ENCODE results near the gene GUSB. TPM values are rescaled to one million over a fixed set of nuclear protein-coding genes. Genes with fewer than 3 reads are reported as not detected.

The GUSB gene
- total and polyA plus RNA-seq, 2 of the 4 experiments (the other 2 are of a cell fraction) = 12.9 to 47.7 TPM

DNA sequence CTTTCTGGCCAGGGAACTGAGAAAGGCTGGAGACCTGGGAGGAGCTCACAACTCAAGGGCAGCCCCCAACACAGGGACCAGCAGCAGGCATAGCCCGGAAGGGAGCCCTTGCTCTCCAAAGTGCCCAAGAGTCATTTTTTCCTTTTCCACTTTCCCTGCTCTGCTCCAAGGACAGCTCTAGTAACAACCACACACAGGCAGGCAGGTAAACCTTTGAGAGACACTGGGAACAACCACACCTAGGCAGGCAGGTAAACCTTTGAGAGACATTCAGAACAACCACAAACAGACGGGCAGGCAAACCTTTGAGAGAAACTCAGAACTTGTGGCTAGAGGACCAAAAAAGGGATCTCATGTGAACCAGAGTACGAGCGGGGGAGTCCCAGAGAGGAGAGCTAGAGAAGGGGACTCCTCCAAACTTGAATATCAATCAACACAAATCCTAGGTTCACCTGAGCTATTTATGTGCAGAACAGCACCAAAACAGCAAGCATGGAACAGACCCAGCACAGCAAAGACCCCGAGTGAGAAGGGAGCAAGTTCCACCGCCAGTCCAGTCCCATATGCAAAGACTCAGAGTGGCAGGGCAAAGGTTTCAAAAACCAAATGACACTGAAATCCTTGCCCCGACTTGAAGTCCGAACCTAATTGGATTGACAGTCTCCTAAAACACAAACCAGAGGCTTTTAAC, 33.6 kb upstream of the GUSB start:
- BruUV-seq (replicated peaks) = no TSS peak
- in situ Hi-C loops (cut with MboI; ENCODE audit: low sequenced_read_pairs) = no loop called here

More for the DNA sequence above, 33.6 kb upstream of the GUSB start:
- no peak for ATAC-seq (ENCODE audit: low read depth)
- Histone ChIP-seq H3K36me3 (ENCODE audit: control insufficient read depth, insufficient read depth, low read length) (no peaks in the 10 kb centered on the region), H4K91ac (ENCODE audit: insufficient read depth, low read depth, low read length) (no peak overlapping the region), H2BK120ac (ENCODE audit: low read depth, low read length) (no peak overlapping the region), H3K4me1 (ENCODE audit: control insufficient read depth, insufficient read depth, low read length) (0 out of 2 replicates have a peak, but pooled peaks cover 4% of the 10 kb centered on the region), H3K9me1 (ENCODE audit: insufficient read depth, low read length) (no peaks in the 10 kb centered on the region), H3K4me2 (ENCODE audit: low read depth, low read length) (no peak overlapping the region), H3K9me3 (ENCODE audit: control insufficient read depth, insufficient read depth, low read length) (no peaks in the 10 kb centered on the region), H4K5ac (ENCODE audit: low read depth, low read length) (no peak overlapping the region), H3K27ac (ENCODE audit: insufficient read depth, low read length) (no peak overlapping the region), H4K8ac (ENCODE audit: low read depth in 2 of 2, low read length in 2 of 2) (no peak overlapping the region), H3K9ac (ENCODE audit: low read depth, low read length) (no peak overlapping the region), H3K27me3 (ENCODE audit: control insufficient read depth, insufficient read depth, low read length) (no peaks in the 10 kb centered on the region), H3K79me1 (ENCODE audit: low read depth in 1 of 2, low read length in 2 of 2) (no peaks in the 10 kb centered on the region), H2AK5ac (ENCODE audit: low read depth, low read length) (no peak overlapping the region), H3K14ac (replicated peaks; ENCODE audit: low read depth, low read length) (no peak overlapping the region), H2BK15ac (ENCODE audit: low read depth, low read length) (no peak overlapping the region), H3K18ac (ENCODE audit: low read depth, low read length) (no peak overlapping the region), H3K4me3 (ENCODE audit: insufficient read depth, low read depth, low read length) (no peak overlapping the region), H3K4ac (ENCODE audit: low read depth, low read length) (no peak overlapping the region), H3K23ac (ENCODE audit: low read depth, low read length) (no peak overlapping the region), H2AFZ (replicated peaks; ENCODE audit: low read length, poor library complexity) (no peak overlapping the region), H3K56ac (ENCODE audit: extremely low read depth, insufficient read depth, low read length) (no peak overlapping the region), H4K20me1 (ENCODE audit: insufficient read depth, low read length) (no peaks in the 10 kb centered on the region), H2BK5ac (ENCODE audit: low read depth, low read length, poor library complexity, severe bottlenecking) (no peak overlapping the region), H2AK9ac (replicated peaks; ENCODE audit: low read depth, low read length, poor library complexity) (no peak overlapping the region), H2BK20ac (ENCODE audit: low read depth, low read length) (no peak overlapping the region)
- WGBS, 2 experiments (ENCODE audit: extremely low coverage in 2 of 2, insufficient read length in 1 of 2) = 83% methylated on average over 3 of the region's 8 CpGs; no CpG with 5 or more reads in 1 of the 2 experiments
- intact Hi-C loops (cut with micrococcal nuclease) = no loop called here
- ChIA-PET POLR2A (ENCODE audit: unreplicated experiment) (no interaction called here), CTCF (no interaction called here)
- no peak for DNase-seq
- dilution Hi-C loops (cut with HindIII; ENCODE audit: low sequenced_read_pairs, unreplicated experiment) = no loop called here
- no peak for TF ChIP-seq CHD1 (IDR thresholded peaks at IDR 0.05; ENCODE audit: low read depth, low read length)
- no peak for TF ChIP-seq RFX5 (IDR thresholded peaks at IDR 0.05; ENCODE audit: low read depth, low read length)
- TF ChIP-seq MAFK (IDR thresholded peaks at IDR 0.05; ENCODE audit: low read depth, low read length) = no peak
- TF ChIP-seq, protein P1, sequence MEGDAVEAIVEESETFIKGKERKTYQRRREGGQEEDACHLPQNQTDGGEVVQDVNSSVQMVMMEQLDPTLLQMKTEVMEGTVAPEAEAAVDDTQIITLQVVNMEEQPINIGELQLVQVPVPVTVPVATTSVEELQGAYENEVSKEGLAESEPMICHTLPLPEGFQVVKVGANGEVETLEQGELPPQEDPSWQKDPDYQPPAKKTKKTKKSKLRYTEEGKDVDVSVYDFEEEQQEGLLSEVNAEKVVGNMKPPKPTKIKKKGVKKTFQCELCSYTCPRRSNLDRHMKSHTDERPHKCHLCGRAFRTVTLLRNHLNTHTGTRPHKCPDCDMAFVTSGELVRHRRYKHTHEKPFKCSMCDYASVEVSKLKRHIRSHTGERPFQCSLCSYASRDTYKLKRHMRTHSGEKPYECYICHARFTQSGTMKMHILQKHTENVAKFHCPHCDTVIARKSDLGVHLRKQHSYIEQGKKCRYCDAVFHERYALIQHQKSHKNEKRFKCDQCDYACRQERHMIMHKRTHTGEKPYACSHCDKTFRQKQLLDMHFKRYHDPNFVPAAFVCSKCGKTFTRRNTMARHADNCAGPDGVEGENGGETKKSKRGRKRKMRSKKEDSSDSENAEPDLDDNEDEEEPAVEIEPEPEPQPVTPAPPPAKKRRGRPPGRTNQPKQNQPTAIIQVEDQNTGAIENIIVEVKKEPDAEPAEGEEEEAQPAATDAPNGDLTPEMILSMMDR (conservative IDR thresholded peaks at IDR 0.05; ENCODE audit: low read depth, low read length) = no peak
- TF ChIP-seq MAZ (IDR thresholded peaks at IDR 0.05; ENCODE audit: borderline replicate concordance, low read depth, low read length) = no peak
- no peak for TF ChIP-seq CEBPB (IDR thresholded peaks at IDR 0.05; ENCODE audit: low read depth, low read length)
- no peak for TF ChIP-seq SMC3 (IDR thresholded peaks at IDR 0.05; ENCODE audit: low read depth, low read length)
- TF ChIP-seq, protein P2, sequence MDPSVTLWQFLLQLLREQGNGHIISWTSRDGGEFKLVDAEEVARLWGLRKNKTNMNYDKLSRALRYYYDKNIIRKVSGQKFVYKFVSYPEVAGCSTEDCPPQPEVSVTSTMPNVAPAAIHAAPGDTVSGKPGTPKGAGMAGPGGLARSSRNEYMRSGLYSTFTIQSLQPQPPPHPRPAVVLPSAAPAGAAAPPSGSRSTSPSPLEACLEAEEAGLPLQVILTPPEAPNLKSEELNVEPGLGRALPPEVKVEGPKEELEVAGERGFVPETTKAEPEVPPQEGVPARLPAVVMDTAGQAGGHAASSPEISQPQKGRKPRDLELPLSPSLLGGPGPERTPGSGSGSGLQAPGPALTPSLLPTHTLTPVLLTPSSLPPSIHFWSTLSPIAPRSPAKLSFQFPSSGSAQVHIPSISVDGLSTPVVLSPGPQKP (IDR thresholded peaks at IDR 0.05; ENCODE audit: borderline replicate concordance, low read depth, low read length) = no peak
- TF ChIP-seq MXI1 (IDR thresholded peaks at IDR 0.05; ENCODE audit: borderline replicate concordance, low read depth, low read length) = no peak
- TF ChIP-seq NFE2L2 (IDR thresholded peaks at IDR 0.05; ENCODE audit: low read depth, low read length) = no peak
- TF ChIP-seq RCOR1 (IDR thresholded peaks at IDR 0.05; ENCODE audit: insufficient replicate concordance, low read length) = no peak
- no peak for TF ChIP-seq POLR2A (IDR thresholded peaks at IDR 0.05; ENCODE audit: low read depth, low read length)
- TF ChIP-seq, protein P3, sequence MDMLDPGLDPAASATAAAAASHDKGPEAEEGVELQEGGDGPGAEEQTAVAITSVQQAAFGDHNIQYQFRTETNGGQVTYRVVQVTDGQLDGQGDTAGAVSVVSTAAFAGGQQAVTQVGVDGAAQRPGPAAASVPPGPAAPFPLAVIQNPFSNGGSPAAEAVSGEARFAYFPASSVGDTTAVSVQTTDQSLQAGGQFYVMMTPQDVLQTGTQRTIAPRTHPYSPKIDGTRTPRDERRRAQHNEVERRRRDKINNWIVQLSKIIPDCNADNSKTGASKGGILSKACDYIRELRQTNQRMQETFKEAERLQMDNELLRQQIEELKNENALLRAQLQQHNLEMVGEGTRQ (IDR thresholded peaks at IDR 0.05; ENCODE audit: low read depth, low read length) = no peak
- TF ChIP-seq RAD21 (IDR thresholded peaks at IDR 0.05; ENCODE audit: low read length) = no peak
- TF ChIP-seq BHLHE40 (IDR thresholded peaks at IDR 0.05; ENCODE audit: low read depth, low read length) = no peak
- TF ChIP-seq FOS (IDR thresholded peaks at IDR 0.05; ENCODE audit: low read depth, low read length) = no peak

All from IMR-90 (cell line).